WTC11 (cell line): ENCODE results near the gene LYPD3. TPM values are rescaled to one million over a fixed set of nuclear protein-coding genes. Genes with fewer than 3 reads are reported as not detected.

ENCODE experiments used
- ATAC-seq: fragments of 200-7000 bp; cut with Tn5 transposase; 2 replicates; pipeline ENCODE4 v1.10.0; 2021; ENCODE audit warnings: mild to moderate bottlenecking, moderate library complexity
- CTCF ChIA-PET: fragments of 300-600 bp; sonication (Branson Sonifier 250); formaldehyde crosslinking; loops from one replicate; lab custom pipeline; 2021; ENCODE audit warnings: antibody characterized with exemption; lab: Charles Lee
- POLR2A ChIA-PET: fragments of 350-600 bp; sonication (Branson Sonifier 250); formaldehyde crosslinking; loops from one replicate; lab custom pipeline; 2021; ENCODE audit warnings: antibody characterized with exemption; lab: Charles Lee
- DNase-seq: peaks from one replicate; pipeline ENCODE4 v3.0.0; 2021; ENCODE audit warnings: low spot score
- H3K27ac Mint-ChIP-seq: 2 replicates; pipeline ENCODE4 v1.8.0; 2021; ENCODE audit warnings: mixed read lengths
- H3K27me3 Mint-ChIP-seq: 2 replicates; pipeline ENCODE4 v1.8.0; 2021; ENCODE audit warnings: low read depth, mild to moderate bottlenecking, moderate library complexity, mixed read lengths
- H3K36me3 Mint-ChIP-seq: 2 replicates; pipeline ENCODE4 v1.8.0; 2021; ENCODE audit warnings: mixed read lengths
- H3K4me1 Mint-ChIP-seq: 2 replicates; pipeline ENCODE4 v1.8.0; 2022; ENCODE audit warnings: mixed read lengths
- H3K4me3 Mint-ChIP-seq: 2 replicates; pipeline ENCODE4 v1.8.0; 2021; ENCODE audit warnings: mild to moderate bottlenecking, moderate library complexity, mixed read lengths
- H3K9me3 Mint-ChIP-seq: 2 replicates; pipeline ENCODE4 v1.8.0; 2021; ENCODE audit warnings: mixed read lengths
- ATF3 ChIP-seq: sonication (generic); formaldehyde crosslinking; conservative IDR thresholded peaks from 2 replicates; pipeline ENCODE4 v1.8.1; 2022; ENCODE audit warnings: mild to moderate bottlenecking, missing genetic modification reagents
- ATF6 ChIP-seq: sonication (generic); formaldehyde crosslinking; IDR thresholded peaks from 2 replicates; pipeline ENCODE4 v1.8.1; 2023; ENCODE audit warnings: mild to moderate bottlenecking, missing genetic modification reagents
- ELF4 ChIP-seq: sonication (generic); formaldehyde crosslinking; IDR thresholded peaks from 2 replicates; pipeline ENCODE4 v1.8.1; 2022; ENCODE audit warnings: low read depth, mild to moderate bottlenecking, moderate library complexity, missing genetic modification reagents
- EMX1 ChIP-seq: fragments of 250-450 bp; sonication (Bioruptor Pico); IDR thresholded peaks from 2 replicates; pipeline ENCODE4 v1.8.0; 2021; ENCODE audit warnings: mild to moderate bottlenecking
- GABPB1 ChIP-seq: sonication (generic); formaldehyde crosslinking; IDR thresholded peaks from 2 replicates; pipeline ENCODE4 v1.8.1; 2023; ENCODE audit warnings: mild to moderate bottlenecking, missing genetic modification reagents
- HMGA2 ChIP-seq: fragments of 250-450 bp; sonication (Bioruptor Pico); IDR thresholded peaks from 2 replicates; pipeline ENCODE4 v1.4.0; 2021; ENCODE audit warnings: mild to moderate bottlenecking, moderate library complexity
- MYBL2 ChIP-seq: sonication (generic); formaldehyde crosslinking; IDR thresholded peaks from 2 replicates; pipeline ENCODE4 v1.8.1; 2023; ENCODE audit warnings: mild to moderate bottlenecking, moderate library complexity, missing genetic modification reagents
- NFATC4 ChIP-seq: fragments of 250-450 bp; sonication (Bioruptor Pico); IDR thresholded peaks from 2 replicates; pipeline ENCODE4 v1.9.0; 2021; ENCODE audit warnings: mild to moderate bottlenecking
- SP1 ChIP-seq: sonication (generic); formaldehyde crosslinking; conservative IDR thresholded peaks from 2 replicates; pipeline ENCODE4 v1.8.1; 2022; ENCODE audit warnings: missing genetic modification reagents
- TEAD1 ChIP-seq: sonication (generic); formaldehyde crosslinking; IDR thresholded peaks from 2 replicates; pipeline ENCODE4 v1.8.0; 2022; ENCODE audit warnings: mild to moderate bottlenecking, missing genetic modification reagents
- TEAD4 ChIP-seq: sonication (generic); formaldehyde crosslinking; IDR thresholded peaks from 2 replicates; pipeline ENCODE4 v1.8.0; 2022; ENCODE audit warnings: mild to moderate bottlenecking, missing genetic modification reagents
- ZNF317 ChIP-seq: sonication (generic); formaldehyde crosslinking; IDR thresholded peaks from 2 replicates; pipeline ENCODE4 v1.8.1; 2023; ENCODE audit warnings: low read depth, mild to moderate bottlenecking, moderate library complexity, missing genetic modification reagents, borderline replicate concordance
- ZNF396 ChIP-seq: fragments of 250-450 bp; sonication (Bioruptor Pico); IDR thresholded peaks from 2 replicates; pipeline ENCODE4 v1.8.0; 2021; ENCODE audit warnings: mild to moderate bottlenecking, moderate library complexity, borderline replicate concordance
- total RNA-seq: library from RNA; stranded (reverse); gene quantifications from 3 replicates; pipeline ENCODE4 v1.2.3, GENCODE V29; 2021
- TF ChIP-seq, protein P1 (sequence below): sonication (generic); formaldehyde crosslinking; IDR thresholded peaks from 2 replicates; pipeline ENCODE4 v1.8.0; 2023; ENCODE audit warnings: missing genetic modification reagents, mild to moderate bottlenecking, borderline replicate concordance

LYPD3 gene
- total RNA-seq, 1 experiment from 2014 or later: 3.8 TPM

GRCh38 chr19:43489310-43489709 lies 23.9 kb upstream of the LYPD3 start (continued):
- no peak for TF ChIP-seq TEAD4 (CRISPR knock-in tag)
- TF ChIP-seq GABPB1 (CRISPR knock-in tag): no peak
- TF ChIP-seq, protein P1, sequence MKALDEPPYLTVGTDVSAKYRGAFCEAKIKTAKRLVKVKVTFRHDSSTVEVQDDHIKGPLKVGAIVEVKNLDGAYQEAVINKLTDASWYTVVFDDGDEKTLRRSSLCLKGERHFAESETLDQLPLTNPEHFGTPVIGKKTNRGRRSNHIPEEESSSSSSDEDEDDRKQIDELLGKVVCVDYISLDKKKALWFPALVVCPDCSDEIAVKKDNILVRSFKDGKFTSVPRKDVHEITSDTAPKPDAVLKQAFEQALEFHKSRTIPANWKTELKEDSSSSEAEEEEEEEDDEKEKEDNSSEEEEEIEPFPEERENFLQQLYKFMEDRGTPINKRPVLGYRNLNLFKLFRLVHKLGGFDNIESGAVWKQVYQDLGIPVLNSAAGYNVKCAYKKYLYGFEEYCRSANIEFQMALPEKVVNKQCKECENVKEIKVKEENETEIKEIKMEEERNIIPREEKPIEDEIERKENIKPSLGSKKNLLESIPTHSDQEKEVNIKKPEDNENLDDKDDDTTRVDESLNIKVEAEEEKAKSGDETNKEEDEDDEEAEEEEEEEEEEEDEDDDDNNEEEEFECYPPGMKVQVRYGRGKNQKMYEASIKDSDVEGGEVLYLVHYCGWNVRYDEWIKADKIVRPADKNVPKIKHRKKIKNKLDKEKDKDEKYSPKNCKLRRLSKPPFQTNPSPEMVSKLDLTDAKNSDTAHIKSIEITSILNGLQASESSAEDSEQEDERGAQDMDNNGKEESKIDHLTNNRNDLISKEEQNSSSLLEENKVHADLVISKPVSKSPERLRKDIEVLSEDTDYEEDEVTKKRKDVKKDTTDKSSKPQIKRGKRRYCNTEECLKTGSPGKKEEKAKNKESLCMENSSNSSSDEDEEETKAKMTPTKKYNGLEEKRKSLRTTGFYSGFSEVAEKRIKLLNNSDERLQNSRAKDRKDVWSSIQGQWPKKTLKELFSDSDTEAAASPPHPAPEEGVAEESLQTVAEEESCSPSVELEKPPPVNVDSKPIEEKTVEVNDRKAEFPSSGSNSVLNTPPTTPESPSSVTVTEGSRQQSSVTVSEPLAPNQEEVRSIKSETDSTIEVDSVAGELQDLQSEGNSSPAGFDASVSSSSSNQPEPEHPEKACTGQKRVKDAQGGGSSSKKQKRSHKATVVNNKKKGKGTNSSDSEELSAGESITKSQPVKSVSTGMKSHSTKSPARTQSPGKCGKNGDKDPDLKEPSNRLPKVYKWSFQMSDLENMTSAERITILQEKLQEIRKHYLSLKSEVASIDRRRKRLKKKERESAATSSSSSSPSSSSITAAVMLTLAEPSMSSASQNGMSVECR (CRISPR knock-in tag): no peak
- TF ChIP-seq ELF4 (CRISPR knock-in tag): no peak
- no peak for TF ChIP-seq ZNF317
- no peak for TF ChIP-seq TEAD1
- TF ChIP-seq NFATC4 (CRISPR knock-in tag): no peak
- TF ChIP-seq ATF6 (CRISPR knock-in tag): no peak

- Mint-ChIP-seq H3K36me3 (no peaks in the 10 kb centered on the region), H3K4me3 (no peak overlapping the region), H3K4me1 (no peaks in the 10 kb centered on the region), H3K27me3 (no peaks in the 10 kb centered on the region; the same call in 1 of the 2 replicates), H3K9me3 (no peaks in the 10 kb centered on the region), H3K27ac (no peak overlapping the region)
- TF ChIP-seq EMX1: no peak
- TF ChIP-seq ELF4 (CRISPR knock-in tag): no peak
- TF ChIP-seq ATF3 (CRISPR knock-in tag): no peak
- TF ChIP-seq TEAD1: no peak
- TF ChIP-seq, protein P1 (CRISPR knock-in tag): no peak
- no peak for TF ChIP-seq ZNF396 (CRISPR knock-in tag)
- TF ChIP-seq SP1 (CRISPR knock-in tag): no peak
- TF ChIP-seq HMGA2 (CRISPR knock-in tag): no peak
- TF ChIP-seq MYBL2 (CRISPR knock-in tag): no peak
- ChIA-PET POLR2A (no interaction called here), CTCF (interaction anchor here (1.2 kb wide), 1 partner anchor 41 kb away, joined by 3 read pairs; no protein-coding TSS in a partner anchor)
- no peak for DNase-seq
- no peak for ATAC-seq
These were observed 22.8 kb upstream of the LYPD3 start for GRCh38 chr19:43488179-43488578.
